ENCODE results near the gene CYFIP1.

Gene CYFIP1

GRCh38 chr15:22892333-22892732, 87.8 kb downstream of the CYFIP1 start:
- Histone ChIP-seq H3K36me3 (ENCODE audit: control insufficient read depth, low read depth, low read length) (no peaks in the 10 kb centered on the region), H3K27ac (ENCODE audit: low read length) (no peak overlapping the region), H3K27me3 (ENCODE audit: control insufficient read depth, insufficient read depth, low read length) (no peaks in the 10 kb centered on the region), H3K4me3 (ENCODE audit: low read length) (no peak overlapping the region), H3K9me3 (ENCODE audit: control insufficient read depth, low read depth, low read length) (no peaks in the 10 kb centered on the region), H3K4me1 (ENCODE audit: control insufficient read depth, low read depth, low read length) (no peaks in the 10 kb centered on the region), H3K9ac (ENCODE audit: low read length) (no peak overlapping the region)

DNA sequence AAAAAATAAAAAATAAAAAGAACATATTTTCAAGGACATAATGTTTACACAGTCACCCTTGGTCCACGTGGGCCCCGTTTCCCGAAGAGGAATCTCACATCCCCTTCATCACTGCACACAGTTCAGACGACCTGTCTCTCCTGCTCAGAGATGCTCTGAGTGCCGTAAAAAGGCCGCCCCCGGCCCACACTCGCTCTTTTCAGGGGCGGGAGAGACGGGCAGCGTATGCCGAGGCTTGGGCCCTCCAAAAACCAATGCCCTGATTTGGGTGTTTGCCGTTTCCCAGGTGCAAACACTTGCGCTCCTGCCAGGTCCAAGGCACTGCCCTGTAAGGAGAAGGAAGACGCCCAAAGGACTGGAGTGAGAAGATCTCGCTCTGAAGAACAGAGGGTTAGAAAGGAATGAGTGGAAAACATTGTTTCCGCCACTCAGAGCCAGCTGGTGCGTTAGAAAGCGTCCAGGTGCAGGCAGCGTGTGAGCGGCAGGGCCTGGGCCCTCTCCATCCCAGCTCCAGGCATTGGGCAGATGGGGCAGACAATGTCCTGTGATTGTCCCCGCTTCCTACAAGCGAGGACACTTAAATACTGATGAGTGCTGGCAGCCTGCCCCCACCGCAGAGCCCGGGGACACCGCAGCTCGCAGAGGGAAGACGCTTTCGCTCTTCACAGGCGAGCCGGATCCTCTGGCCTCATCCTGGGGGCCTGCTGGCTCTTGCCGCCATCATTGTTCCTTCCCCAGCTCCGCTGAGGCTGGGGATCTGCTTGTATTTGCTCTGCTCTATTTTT, 88.5 kb downstream of the CYFIP1 start:
- no peak overlapping the region for H3K4me3 ChIP-seq (ENCODE audit: low read length)
- H3K27me3 ChIP-seq (ENCODE audit: control insufficient read depth, insufficient read depth, low read length) = no peaks in the 10 kb centered on the region
- H3K9me3 ChIP-seq (ENCODE audit: control insufficient read depth, low read depth, low read length) = no peaks in the 10 kb centered on the region
- H3K4me1 ChIP-seq (ENCODE audit: control insufficient read depth, low read depth, low read length) = no peaks in the 10 kb centered on the region
- no peak overlapping the region for H3K27ac ChIP-seq (ENCODE audit: low read length)
- H3K36me3 ChIP-seq (ENCODE audit: control insufficient read depth, low read depth, low read length) = no peaks in the 10 kb centered on the region
- no peak overlapping the region for H3K9ac ChIP-seq (ENCODE audit: low read length)

- Histone ChIP-seq H3K36me3 (ENCODE audit: control insufficient read depth, low read depth, low read length) (no peaks in the 10 kb centered on the region), H3K4me1 (ENCODE audit: control insufficient read depth, low read depth, low read length) (no peaks in the 10 kb centered on the region), H3K9me3 (ENCODE audit: control insufficient read depth, low read depth, low read length) (no peaks in the 10 kb centered on the region), H3K27ac (ENCODE audit: low read length) (no peak overlapping the region), H3K4me3 (ENCODE audit: low read length) (no peak overlapping the region), H3K9ac (ENCODE audit: low read length) (no peak overlapping the region), H3K27me3 (ENCODE audit: control insufficient read depth, insufficient read depth, low read length) (no peaks in the 10 kb centered on the region)
Observed at GRCh38 chr15:22890296-22890695, 89.9 kb downstream of the CYFIP1 start.

DNA sequence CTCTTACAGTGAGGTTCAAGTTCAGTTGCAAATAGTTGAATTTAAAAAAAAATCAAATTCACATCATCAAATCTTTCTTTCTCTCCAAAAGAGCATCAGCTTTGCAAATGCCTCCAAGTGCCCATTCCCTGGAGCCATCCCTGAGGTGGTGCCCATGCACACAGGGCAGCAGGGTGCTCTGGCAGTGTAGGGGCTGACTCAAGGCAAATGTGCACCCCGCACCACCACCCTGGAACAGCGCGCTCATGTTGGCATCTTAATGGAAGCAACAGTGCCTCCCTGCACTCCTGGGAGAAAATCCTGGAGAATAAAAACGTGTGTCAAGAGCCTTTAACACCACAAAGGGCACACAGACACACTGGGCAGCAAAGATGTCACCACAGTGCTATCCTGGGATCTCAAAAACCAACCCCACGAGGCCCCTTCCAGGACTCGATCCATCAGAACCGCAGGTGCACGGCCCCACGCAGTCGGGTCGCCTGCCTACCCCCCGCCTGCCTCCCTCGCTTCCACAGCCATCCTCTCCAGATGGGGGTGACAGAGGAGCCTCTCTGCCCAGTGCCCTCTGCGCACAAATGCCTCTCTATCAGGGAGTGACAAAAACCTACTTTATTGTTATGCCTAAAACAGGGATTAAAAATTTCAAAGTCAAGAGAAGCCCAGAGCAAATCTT, 90.9 kb downstream of the CYFIP1 start:
- Histone ChIP-seq H3K9ac (ENCODE audit: low read length) (no peak overlapping the region), H3K36me3 (ENCODE audit: control insufficient read depth, low read depth, low read length) (no peaks in the 10 kb centered on the region), H3K9me3 (ENCODE audit: control insufficient read depth, low read depth, low read length) (no peaks in the 10 kb centered on the region), H3K27ac (ENCODE audit: low read length) (no peak overlapping the region), H3K27me3 (ENCODE audit: control insufficient read depth, insufficient read depth, low read length) (no peaks in the 10 kb centered on the region), H3K4me1 (ENCODE audit: control insufficient read depth, low read depth, low read length) (no peaks in the 10 kb centered on the region), H3K4me3 (ENCODE audit: low read length) (no peak overlapping the region)

DNA sequence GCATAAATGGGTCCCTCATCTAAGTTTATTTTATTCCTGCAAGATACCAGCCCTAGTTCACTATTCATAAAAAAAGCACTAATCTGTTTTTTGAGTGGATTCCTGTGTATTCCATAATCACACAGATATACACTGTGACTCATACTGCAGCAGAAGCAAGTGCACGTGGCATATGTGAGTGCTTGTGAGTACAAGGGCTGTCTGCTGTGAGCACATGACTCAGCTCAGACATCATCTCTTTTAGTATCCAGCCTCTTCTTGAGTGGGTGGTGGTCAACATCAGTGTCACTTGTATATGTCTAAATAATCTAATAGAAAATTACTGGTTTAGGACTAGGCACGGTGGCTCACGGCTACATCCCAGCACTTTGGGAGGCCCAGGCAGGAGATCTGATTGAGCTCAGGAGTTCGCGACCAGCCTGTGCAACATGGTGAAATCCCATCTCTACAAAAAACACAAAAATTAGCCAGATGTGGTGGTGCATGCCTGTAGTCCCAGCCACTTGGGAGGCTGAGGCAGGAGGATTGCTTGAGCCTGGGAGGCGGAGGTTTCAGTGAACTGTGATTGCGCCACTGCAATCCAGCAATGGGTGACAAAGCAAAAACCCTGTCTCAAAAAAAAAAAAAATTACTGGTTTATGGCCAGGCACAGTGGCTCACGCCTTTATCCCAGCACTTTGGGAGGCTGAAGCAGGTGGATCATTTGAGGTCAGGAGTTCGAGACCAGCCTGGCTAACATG, 91.9 kb downstream of the CYFIP1 start:
- Histone ChIP-seq H3K9me3 (ENCODE audit: control insufficient read depth, low read depth, low read length) (no peaks in the 10 kb centered on the region), H3K9ac (ENCODE audit: low read length) (no peak overlapping the region), H3K4me3 (ENCODE audit: low read length) (no peak overlapping the region), H3K27me3 (ENCODE audit: control insufficient read depth, insufficient read depth, low read length) (no peaks in the 10 kb centered on the region), H3K27ac (ENCODE audit: low read length) (no peak overlapping the region), H3K4me1 (ENCODE audit: control insufficient read depth, low read depth, low read length) (no peaks in the 10 kb centered on the region), H3K36me3 (ENCODE audit: control insufficient read depth, low read depth, low read length) (no peaks in the 10 kb centered on the region)

- Histone ChIP-seq H3K27ac (ENCODE audit: low read length) (no peak overlapping the region), H3K4me1 (ENCODE audit: control insufficient read depth, low read depth, low read length) (no peaks in the 10 kb centered on the region), H3K4me3 (ENCODE audit: low read length) (no peak overlapping the region), H3K9ac (ENCODE audit: low read length) (no peak overlapping the region), H3K9me3 (ENCODE audit: control insufficient read depth, low read depth, low read length) (no peaks in the 10 kb centered on the region), H3K36me3 (ENCODE audit: control insufficient read depth, low read depth, low read length) (peaks cover 6% of the 10 kb centered on the region), H3K27me3 (ENCODE audit: control insufficient read depth, insufficient read depth, low read length) (no peaks in the 10 kb centered on the region)
Observed at GRCh38 chr15:22887157-22887951, 92.8 kb downstream of the CYFIP1 start.

DNA sequence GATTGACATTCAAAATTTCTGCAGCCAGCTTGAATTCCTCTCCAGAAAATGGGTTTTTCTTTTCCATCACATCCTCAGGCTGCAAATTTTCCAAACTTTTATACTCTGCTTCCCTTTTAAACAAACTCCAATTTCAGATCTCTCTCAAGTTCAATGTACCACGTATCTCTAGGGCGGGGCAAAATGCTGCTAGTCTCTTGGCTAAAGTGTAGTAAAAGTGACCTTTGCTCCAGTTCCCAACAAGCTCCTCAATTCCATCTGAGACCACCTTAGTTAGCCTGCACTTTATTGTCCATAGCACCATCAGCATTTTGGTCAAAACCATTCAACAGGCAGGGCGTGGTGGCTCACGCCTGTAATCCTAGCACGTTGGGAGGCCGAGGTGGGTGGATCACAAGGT, 95.0 kb downstream of the CYFIP1 start:
- no peak overlapping the region for H3K27ac ChIP-seq (ENCODE audit: low read length)
- H3K4me1 ChIP-seq (ENCODE audit: control insufficient read depth, low read depth, low read length) = no peaks in the 10 kb centered on the region
- H3K9ac ChIP-seq (ENCODE audit: low read length) = no peak overlapping the region
- H3K36me3 ChIP-seq (ENCODE audit: control insufficient read depth, low read depth, low read length) = peaks cover 9% of the 10 kb centered on the region
- H3K27me3 ChIP-seq (ENCODE audit: control insufficient read depth, insufficient read depth, low read length) = no peaks in the 10 kb centered on the region
- no peaks in the 10 kb centered on the region for H3K9me3 ChIP-seq (ENCODE audit: control insufficient read depth, low read depth, low read length)
- no peak overlapping the region for H3K4me3 ChIP-seq (ENCODE audit: low read length)

DNA sequence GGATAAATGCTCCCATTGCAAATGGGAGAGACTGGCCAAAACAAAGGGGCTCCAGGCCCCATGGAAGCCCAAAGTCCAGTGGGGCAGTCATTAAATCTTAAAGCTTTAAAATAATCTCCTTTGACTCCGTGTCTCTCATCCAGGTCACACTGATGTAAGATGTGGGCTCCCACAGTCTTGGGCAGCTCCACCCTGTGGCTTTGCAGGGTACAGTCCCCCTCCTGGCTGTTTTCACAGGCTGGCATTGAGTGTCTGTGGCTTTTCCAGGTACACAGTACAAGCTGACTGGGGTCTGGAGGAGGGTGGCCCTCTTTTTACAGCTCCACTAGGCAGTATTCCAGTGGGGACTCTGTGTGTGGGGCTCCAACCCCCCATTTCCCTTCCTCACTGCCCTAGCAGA, 95.8 kb downstream of the CYFIP1 start:
- Histone ChIP-seq H3K4me1 (ENCODE audit: control insufficient read depth, low read depth, low read length) (no peaks in the 10 kb centered on the region), H3K9ac (ENCODE audit: low read length) (no peak overlapping the region)

GRCh38 chr15:22883196-22883595, 97.0 kb downstream of the CYFIP1 start:
- Histone ChIP-seq H3K9ac (ENCODE audit: low read length) (no peak overlapping the region), H3K4me3 (ENCODE audit: low read length) (no peak overlapping the region), H3K27me3 (ENCODE audit: control insufficient read depth, insufficient read depth, low read length) (no peaks in the 10 kb centered on the region), H3K9me3 (ENCODE audit: control insufficient read depth, low read depth, low read length) (no peaks in the 10 kb centered on the region), H3K36me3 (ENCODE audit: control insufficient read depth, low read depth, low read length) (peaks cover 9% of the 10 kb centered on the region), H3K27ac (ENCODE audit: low read length) (no peak overlapping the region), H3K4me1 (ENCODE audit: control insufficient read depth, low read depth, low read length) (no peaks in the 10 kb centered on the region)

More for the DNA sequence above, 95.8 kb downstream of the CYFIP1 start:
- Histone ChIP-seq H3K36me3 (ENCODE audit: control insufficient read depth, low read depth, low read length) (peaks cover 9% of the 10 kb centered on the region), H3K27me3 (ENCODE audit: control insufficient read depth, insufficient read depth, low read length) (no peaks in the 10 kb centered on the region), H3K9me3 (ENCODE audit: control insufficient read depth, low read depth, low read length) (no peaks in the 10 kb centered on the region), H3K4me3 (ENCODE audit: low read length) (no peak overlapping the region), H3K27ac (ENCODE audit: low read length) (no peak overlapping the region)

GRCh38 chr15:22881739-22882440, 98.3 kb downstream of the CYFIP1 start:
- Histone ChIP-seq H3K27ac (ENCODE audit: low read length) (no peak overlapping the region), H3K9me3 (ENCODE audit: control insufficient read depth, low read depth, low read length) (no peaks in the 10 kb centered on the region), H3K9ac (ENCODE audit: low read length) (no peak overlapping the region), H3K36me3 (ENCODE audit: control insufficient read depth, low read depth, low read length) (peaks cover 9% of the 10 kb centered on the region), H3K4me3 (ENCODE audit: low read length) (no peak overlapping the region), H3K4me1 (ENCODE audit: control insufficient read depth, low read depth, low read length) (no peaks in the 10 kb centered on the region), H3K27me3 (ENCODE audit: control insufficient read depth, insufficient read depth, low read length) (no peaks in the 10 kb centered on the region)

Measured in iPS-18a (cell line).